HS-27A (cell line): ENCODE results near the gene OR52B4.
A peak's percentile ranks its signal among the peaks of the same experiment; 100 is the strongest.
"Not testable (repeated sequence)": the region's sequence is repeated elsewhere in the genome, so short reads cannot be mapped to it uniquely, and the experiment has no call there.

ENCODE experiments used
- DNase-seq: peaks from one replicate; pipeline ENCODE4 v3.0.0-alpha.2; 2012; ENCODE audit warnings: low read depth, missing footprints

OR52B4 gene

DNA sequence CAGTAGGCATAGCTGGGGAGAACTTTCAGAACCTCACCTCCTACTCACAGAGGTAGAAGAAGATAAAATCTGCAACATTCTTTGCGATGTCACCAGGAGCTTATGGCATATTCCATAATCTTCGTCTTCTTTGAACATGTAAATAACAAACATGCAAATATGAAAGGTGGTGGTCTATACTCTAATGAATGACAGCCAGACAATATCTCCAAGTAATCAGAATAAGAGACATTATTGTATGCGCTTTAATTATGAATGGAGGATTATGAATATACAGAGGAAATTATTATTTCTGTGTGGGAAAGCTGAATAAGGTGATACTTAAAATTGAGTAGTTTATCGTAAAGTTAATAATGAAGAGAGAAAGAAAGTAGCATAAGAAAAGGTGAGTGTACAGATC lies at the start of gene OR52B4:
Gene OR52B4 (minus strand): TSS at position 101 of the 400 bp plus-strand sequence. CDS start 91 bp downstream, at position 10.
- DNase-seq, result no peak

DNA sequence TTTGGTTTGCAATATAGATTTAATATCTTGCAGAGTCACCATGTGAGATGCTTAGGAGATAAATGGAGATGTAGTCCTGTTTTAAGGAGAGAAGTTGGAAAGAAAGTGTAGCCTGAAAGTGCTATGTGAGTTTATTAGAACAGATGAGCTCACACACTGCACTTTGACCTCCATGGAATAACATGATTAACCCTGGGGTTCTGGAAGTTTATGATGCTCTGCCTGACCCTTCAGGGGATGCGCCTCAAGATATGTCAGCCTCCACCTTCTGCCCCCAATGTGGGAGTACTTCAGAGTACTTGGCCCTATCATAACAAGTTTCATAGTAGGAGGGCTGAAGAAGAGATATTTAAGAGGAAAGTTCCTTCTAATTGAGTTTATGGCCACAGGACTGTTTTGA lies 48.6 kb upstream of the OR52B4 start:
- DNase-seq, result no peak

DNA sequence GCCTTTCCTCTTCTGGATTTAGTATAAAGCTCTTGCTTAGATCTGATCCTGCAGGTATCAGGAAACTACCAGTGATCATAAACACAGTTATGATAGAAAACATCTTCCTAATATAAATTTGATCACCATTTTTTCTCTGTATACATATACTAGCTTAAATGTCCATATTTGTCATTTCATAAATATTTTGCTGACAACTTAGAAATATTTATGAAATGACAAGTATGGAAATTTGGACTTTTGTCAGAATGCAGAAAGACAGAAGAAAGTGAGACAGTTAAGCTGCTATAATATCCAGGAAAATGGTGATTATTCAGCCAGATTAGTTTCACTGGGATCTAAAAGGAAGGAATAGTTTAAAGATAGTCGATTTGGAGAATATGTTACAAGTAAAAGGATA lies 48.1 kb upstream of the OR52B4 start:
- no peak for DNase-seq

DNA sequence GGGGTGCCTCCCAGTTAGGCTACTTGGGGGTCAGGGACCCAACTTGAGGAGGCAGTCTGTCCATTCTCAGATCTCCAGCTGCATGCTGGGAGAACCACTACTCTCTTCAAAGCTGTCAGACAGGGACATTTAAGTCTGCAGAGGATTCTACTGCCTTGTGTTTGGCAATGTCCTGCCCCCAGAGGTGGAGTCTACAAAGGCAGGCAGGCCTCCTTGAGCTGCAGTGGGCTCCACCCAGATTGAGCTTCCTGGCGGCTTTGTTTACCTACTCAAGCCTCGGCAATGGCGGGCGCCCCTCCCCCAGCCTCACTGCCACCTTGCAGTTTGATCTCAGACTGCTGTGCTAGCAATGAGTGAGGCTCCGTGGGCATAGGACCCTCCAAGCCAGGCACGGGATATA lies 38.0 kb upstream of the OR52B4 start:
- not testable (repeated sequence) for DNase-seq

DNA sequence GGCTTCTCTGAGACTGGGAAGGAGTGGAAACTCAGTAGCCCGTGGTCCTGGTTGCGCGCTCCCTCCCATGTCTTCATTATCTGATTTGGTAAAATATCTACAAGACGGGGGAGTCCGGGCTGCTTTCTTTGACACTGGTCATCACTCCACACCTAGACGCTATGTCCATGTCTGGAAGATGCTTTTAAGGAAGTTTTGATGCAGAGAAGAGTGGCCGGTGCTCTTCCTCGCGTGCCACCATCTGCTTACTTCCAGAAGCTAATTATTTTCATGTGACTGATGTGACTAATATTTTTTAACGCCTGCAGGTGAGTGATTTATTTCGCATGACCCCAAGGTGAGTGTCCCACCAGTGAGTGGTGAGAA lies 25.7 kb upstream of the OR52B4 start:
- DNase-seq, result no peak

DNA sequence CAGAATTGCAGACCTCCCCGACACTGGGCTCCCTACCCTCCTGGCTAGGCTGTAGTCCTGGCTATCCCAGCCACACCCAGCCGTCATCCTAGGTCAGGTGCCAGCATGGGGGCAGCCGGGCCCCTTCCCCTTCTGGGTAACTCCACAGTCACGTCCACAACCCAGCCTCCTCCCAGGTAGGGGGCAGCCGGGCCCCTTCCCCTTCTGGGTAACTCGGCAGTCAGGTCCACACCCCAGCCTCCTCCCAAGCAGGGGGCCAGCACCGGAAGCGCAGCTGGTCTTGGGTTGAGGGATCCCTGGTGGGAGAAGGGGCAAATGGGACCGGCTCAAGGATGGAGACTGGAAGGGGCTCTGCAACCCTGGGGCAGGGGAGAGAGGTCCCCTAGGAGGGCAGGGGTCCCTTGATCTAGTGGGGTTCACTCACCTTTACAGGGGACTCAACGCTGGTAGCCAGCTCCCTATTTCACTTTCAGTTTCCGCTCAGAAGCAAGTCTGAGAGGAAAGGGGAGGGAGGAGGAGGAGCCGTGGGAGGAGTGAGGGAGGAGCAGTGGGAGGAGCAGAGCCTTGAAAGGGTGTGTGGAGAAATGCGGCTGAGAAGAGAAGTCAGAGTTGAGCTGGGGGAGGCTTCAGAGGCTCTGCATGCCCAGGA lies 25.1 kb upstream of the OR52B4 start, which contains the start of gene TRIM21:
Gene TRIM21 (minus strand): TSS at position 494 of the 649 bp plus-strand sequence. CDS start 3,293 bp downstream, outside the sequence.
- peak; percentile 35 for DNase-seq

DNA sequence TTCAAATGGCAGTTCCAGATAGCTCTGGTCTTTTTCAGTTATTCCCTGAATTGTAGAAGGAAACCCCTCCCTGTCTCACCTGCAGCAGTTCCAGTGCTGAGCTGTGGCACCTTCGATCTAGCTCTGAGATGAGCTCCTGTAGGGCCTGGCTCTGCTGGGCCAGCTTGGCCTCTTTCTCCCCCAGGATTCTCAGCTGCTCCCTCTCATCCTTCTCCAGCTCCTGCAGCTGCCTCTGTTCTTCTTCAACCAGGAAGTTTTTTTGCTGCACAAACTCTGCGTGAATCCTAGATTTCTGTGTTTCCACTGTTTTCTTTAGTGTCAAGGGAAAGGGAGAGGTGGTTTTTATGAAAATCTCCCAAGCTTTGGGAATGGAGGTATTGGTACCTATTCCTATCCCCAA lies 20.0 kb upstream of the OR52B4 start:
- DNase-seq, result no peak

DNA sequence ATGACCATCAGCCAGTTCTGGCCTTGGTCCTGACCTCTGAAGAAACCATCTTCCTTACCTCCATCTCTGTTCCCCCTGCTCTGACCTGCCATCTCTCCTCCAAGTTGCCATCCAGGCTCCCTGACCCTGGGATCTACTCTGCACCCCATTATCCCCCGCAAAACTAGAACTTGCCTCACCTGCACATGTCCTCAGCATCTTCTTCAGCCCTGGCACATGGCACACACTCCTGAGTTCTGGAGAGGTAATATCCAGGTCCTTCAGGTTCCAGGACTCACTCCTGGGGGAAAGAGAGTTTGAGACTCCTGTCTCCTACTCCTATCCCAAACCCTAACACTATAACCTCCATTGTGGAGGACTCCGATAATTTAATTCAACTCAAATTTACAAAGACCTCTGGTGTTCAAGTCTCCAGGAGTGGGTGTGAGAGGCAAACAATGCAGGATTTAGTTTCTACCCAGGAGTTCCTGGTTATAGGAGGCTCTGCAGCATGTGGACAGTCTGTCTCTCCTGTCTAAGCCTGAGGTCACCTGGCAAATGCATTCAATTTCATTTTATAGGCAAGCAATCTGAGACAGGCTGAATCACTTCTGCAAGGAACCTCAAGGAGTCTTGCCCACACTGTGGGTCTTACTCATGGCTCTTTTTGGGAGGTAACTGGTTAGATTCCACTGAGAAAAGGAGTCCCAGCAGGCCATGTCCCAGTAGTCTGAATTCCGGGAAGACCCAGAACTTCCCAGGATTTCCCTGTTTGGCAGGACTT lies 18.0 kb upstream of the OR52B4 start:
- no peak for DNase-seq

DNA sequence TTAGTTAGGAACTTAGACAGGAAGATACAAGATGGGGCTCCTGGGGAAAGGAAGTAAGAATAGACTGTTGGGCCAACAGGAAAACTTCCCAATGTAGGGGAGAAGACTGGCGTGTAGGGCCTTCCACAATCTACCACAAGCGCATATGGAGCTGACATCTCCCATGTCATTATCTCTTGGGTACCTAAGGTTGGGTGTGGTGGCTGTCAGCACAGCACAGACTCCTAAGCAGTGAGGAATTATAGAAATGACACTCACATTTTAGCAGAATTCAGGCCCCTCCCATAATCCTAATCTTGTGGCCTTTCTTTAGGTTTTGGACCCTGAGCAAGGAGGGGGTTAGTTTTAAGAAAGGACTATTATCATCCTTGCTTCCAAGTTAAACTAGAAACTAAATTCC lies 13.7 kb upstream of the OR52B4 start:
- DNase-seq, result no peak

DNA sequence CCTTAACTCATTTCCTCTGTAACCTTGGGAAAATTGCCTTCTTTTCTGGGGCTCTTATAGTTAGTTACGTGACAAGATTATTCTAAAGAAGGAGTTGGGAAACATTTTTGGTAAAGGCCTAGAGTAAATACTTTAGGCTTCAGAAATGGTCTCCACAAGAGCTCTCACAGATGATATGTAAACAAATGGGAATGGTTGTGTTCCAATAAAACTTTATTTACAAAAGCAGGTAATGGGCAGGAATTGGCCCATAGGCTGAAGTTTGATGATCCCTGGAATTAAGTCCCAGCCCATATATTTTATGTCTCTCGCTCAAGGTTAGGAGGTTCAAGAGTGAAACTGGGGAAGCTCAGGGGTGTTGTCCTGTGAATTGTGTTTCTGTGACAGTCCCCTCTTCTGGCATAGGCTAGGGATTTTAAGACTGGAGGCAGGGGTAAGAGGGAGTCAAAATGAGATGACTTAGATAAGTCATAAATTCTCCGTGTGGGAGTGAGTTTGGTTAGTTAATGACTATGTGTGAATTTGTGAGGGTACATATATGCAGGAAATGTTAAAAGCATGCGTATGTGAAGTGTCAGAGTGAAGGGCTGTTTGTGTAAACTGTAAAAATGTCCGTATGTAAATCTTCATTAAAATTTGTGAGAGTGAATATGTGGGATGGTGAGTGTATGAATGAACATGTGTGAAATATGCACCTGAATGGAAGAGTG lies 7.4 kb upstream of the OR52B4 start:
- DNase-seq, result no peak

DNA sequence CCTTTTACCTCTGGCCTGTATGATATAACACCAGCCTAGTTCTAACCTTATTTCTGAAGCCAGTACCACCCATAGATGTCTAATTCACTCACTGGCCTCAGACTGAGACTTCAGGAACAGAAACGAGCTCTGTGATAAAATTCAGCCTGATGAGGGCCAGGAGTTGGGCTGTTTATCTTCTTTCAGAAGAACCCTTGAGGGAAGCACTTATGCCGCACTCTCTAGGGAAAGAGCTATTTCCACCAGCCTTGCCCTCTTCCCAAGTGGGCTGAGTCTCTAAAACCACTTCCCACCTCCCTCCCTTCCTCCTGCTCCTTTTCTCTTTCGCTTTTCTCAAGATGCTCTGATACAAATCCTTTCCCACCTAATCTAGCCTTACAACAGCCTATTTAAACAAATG lies 2.0 kb upstream of the OR52B4 start:
- no peak for DNase-seq

DNA sequence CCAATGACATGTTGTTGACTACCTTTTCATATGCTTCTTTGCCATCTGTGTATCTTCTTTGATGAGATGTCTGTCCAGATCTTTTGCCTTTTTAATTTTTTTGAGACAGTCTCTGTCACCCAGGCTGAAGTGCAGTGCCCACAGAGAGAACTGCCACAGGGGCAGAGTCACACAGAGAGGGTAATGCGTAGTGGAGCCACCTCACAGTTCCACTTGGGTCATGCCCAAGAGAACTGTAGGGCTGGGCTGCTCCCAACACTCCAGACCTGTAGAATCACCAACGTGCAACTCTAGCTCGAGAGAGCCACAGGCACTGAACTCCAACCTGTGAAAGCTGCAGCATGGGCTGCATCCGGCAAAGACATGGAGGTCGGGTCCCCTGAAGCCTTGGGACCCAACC lies 20.0 kb downstream of the OR52B4 start:
- not testable (repeated sequence) for DNase-seq

DNA sequence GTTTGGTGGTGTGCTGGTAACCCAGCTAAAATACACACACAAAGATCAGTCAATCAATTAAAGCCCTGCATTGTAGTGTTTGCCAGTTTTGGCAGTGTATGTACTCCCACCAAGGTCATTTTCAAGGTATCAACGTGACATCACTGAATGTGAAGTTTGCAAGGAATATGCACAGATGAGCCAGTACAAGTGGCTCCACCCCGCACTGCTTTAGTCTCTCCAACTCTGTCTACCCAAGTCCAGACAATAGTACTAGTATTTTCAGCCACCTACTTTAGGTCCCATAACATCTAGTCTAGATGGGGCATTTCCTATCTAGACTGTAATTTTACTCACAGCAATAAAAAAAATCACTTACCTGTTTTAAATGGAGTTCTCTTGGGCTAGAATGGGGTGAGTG lies 22.8 kb downstream of the OR52B4 start:
- DNase-seq, result not testable (repeated sequence)

DNA sequence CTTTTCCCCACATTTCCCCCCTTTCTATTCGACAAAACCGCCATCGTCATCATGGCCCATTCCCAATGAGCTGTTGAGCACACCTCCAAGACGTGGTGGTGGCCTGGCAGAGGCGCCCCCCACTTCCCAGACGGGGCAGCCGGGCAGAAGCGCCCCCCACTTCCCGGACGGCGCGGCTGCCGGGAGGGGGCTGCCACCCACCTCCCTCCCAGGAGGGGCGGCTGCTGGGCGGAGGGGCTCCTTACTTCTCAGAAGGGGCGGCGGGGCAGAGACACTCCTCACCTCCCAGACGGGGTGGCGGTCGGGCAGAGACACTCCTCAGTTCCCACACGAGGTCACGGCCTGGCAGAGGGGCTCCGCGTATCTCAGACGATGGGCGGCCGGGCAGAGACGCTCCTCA lies 33.8 kb downstream of the OR52B4 start:
- not testable (repeated sequence) for DNase-seq
